WTC11 (cell line): ENCODE results near the gene IGFBP5. TPM values are rescaled to one million over a fixed set of nuclear protein-coding genes. Genes with fewer than 3 reads are reported as not detected.

Experiments
- ATAC-seq: fragments of 200-7000 bp; cut with Tn5 transposase; 2 replicates; pipeline ENCODE4 v1.10.0; 2021; ENCODE audit warnings: mild to moderate bottlenecking, moderate library complexity
- CTCF ChIA-PET: fragments of 300-600 bp; sonication (Branson Sonifier 250); formaldehyde crosslinking; loops from one replicate; lab custom pipeline; 2021; ENCODE audit warnings: antibody characterized with exemption; lab: Charles Lee
- POLR2A ChIA-PET: fragments of 350-600 bp; sonication (Branson Sonifier 250); formaldehyde crosslinking; loops from one replicate; lab custom pipeline; 2021; ENCODE audit warnings: antibody characterized with exemption; lab: Charles Lee
- DNase-seq: peaks from one replicate; pipeline ENCODE4 v3.0.0; 2021; ENCODE audit warnings: low spot score
- H3K27ac Mint-ChIP-seq: 2 replicates; pipeline ENCODE4 v1.8.0; 2021; ENCODE audit warnings: mixed read lengths
- H3K27me3 Mint-ChIP-seq: 2 replicates; pipeline ENCODE4 v1.8.0; 2021; ENCODE audit warnings: low read depth, mild to moderate bottlenecking, moderate library complexity, mixed read lengths
- H3K36me3 Mint-ChIP-seq: 2 replicates; pipeline ENCODE4 v1.8.0; 2021; ENCODE audit warnings: mixed read lengths
- H3K4me1 Mint-ChIP-seq: 2 replicates; pipeline ENCODE4 v1.8.0; 2022; ENCODE audit warnings: mixed read lengths
- H3K4me3 Mint-ChIP-seq: 2 replicates; pipeline ENCODE4 v1.8.0; 2021; ENCODE audit warnings: mild to moderate bottlenecking, moderate library complexity, mixed read lengths
- H3K9me3 Mint-ChIP-seq: 2 replicates; pipeline ENCODE4 v1.8.0; 2021; ENCODE audit warnings: mixed read lengths
- AFF4 ChIP-seq: sonication (generic); formaldehyde crosslinking; IDR thresholded peaks from 2 replicates; pipeline ENCODE4 v1.8.1; 2023; ENCODE audit warnings: mild to moderate bottlenecking, missing genetic modification reagents, borderline replicate concordance
- ATF1 ChIP-seq: sonication (generic); formaldehyde crosslinking; IDR thresholded peaks from 2 replicates; pipeline ENCODE4 v1.8.1; 2023; ENCODE audit warnings: mild to moderate bottlenecking, moderate library complexity, missing genetic modification reagents
- ATF2 ChIP-seq: sonication (generic); formaldehyde crosslinking; IDR thresholded peaks from 2 replicates; pipeline ENCODE4 v1.8.1; 2022; ENCODE audit warnings: low read depth, missing genetic modification reagents, borderline replicate concordance
- CBFB ChIP-seq: sonication (generic); formaldehyde crosslinking; IDR thresholded peaks from 2 replicates; pipeline ENCODE4 v1.8.1; 2022; ENCODE audit warnings: mild to moderate bottlenecking, low read depth, missing genetic modification reagents
- CREB1 ChIP-seq: sonication (generic); formaldehyde crosslinking; IDR thresholded peaks from 2 replicates; pipeline ENCODE4 v1.8.0; 2023; ENCODE audit warnings: mild to moderate bottlenecking, missing genetic modification reagents
- ELF4 ChIP-seq: sonication (generic); formaldehyde crosslinking; IDR thresholded peaks from 2 replicates; pipeline ENCODE4 v1.8.1; 2022; ENCODE audit warnings: low read depth, mild to moderate bottlenecking, moderate library complexity, missing genetic modification reagents
- ESRRA ChIP-seq: sonication (generic); formaldehyde crosslinking; IDR thresholded peaks from 2 replicates; pipeline ENCODE4 v1.8.1; 2022; ENCODE audit warnings: mild to moderate bottlenecking, missing genetic modification reagents, borderline replicate concordance
- FOXJ3 ChIP-seq: sonication (generic); formaldehyde crosslinking; IDR thresholded peaks from 2 replicates; pipeline ENCODE4 v1.9.0; 2021; ENCODE audit warnings: missing genetic modification reagents, mild to moderate bottlenecking, borderline replicate concordance
- FOXP1 ChIP-seq: sonication (generic); formaldehyde crosslinking; IDR thresholded peaks from 2 replicates; pipeline ENCODE4 v1.8.0; 2022; ENCODE audit warnings: missing genetic modification reagents, mild to moderate bottlenecking, moderate library complexity, borderline replicate concordance
- HMGXB4 ChIP-seq: sonication (generic); formaldehyde crosslinking; IDR thresholded peaks from 2 replicates; pipeline ENCODE4 v1.8.1; 2023; ENCODE audit warnings: mild to moderate bottlenecking, moderate library complexity, missing genetic modification reagents
- IRF2 ChIP-seq: sonication (generic); formaldehyde crosslinking; IDR thresholded peaks from 2 replicates; pipeline ENCODE4 v1.8.0; 2022; ENCODE audit warnings: low read depth, missing genetic modification reagents, borderline replicate concordance
- JUN ChIP-seq: sonication (generic); formaldehyde crosslinking; IDR thresholded peaks from 2 replicates; pipeline ENCODE4 v1.8.0; 2023; ENCODE audit warnings: mild to moderate bottlenecking, missing genetic modification reagents
- MAX ChIP-seq: sonication (generic); formaldehyde crosslinking; IDR thresholded peaks from 2 replicates; pipeline ENCODE4 v1.8.0; 2022; ENCODE audit warnings: mild to moderate bottlenecking, missing genetic modification reagents
- MYBL2 ChIP-seq: sonication (generic); formaldehyde crosslinking; IDR thresholded peaks from 2 replicates; pipeline ENCODE4 v1.8.1; 2023; ENCODE audit warnings: mild to moderate bottlenecking, moderate library complexity, missing genetic modification reagents
- NFATC4 ChIP-seq: fragments of 250-450 bp; sonication (Bioruptor Pico); IDR thresholded peaks from 2 replicates; pipeline ENCODE4 v1.9.0; 2021; ENCODE audit warnings: mild to moderate bottlenecking
- NFE2L1 ChIP-seq: sonication (generic); formaldehyde crosslinking; IDR thresholded peaks from 2 replicates; pipeline ENCODE4 v1.8.1; 2023; ENCODE audit warnings: missing genetic modification reagents
- NR2C2 ChIP-seq: sonication (generic); formaldehyde crosslinking; IDR thresholded peaks from 2 replicates; pipeline ENCODE4 v1.8.0; 2022; ENCODE audit warnings: mild to moderate bottlenecking, missing genetic modification reagents
- OVOL2 ChIP-seq: fragments of 250-450 bp; sonication (Bioruptor Pico); IDR thresholded peaks from 2 replicates; pipeline ENCODE4 v1.9.0; 2021; ENCODE audit warnings: mild to moderate bottlenecking, borderline replicate concordance
- PRRX2 ChIP-seq: fragments of 250-450 bp; sonication (Bioruptor Pico); IDR thresholded peaks from 2 replicates; pipeline ENCODE4 v1.8.0; 2021; ENCODE audit warnings: mild to moderate bottlenecking
- RORB ChIP-seq: fragments of 250-450 bp; sonication (Bioruptor Pico); IDR thresholded peaks from 2 replicates; pipeline ENCODE4 v1.9.0; 2021; ENCODE audit warnings: mild to moderate bottlenecking
- SOX15 ChIP-seq: fragments of 250-450 bp; sonication (Bioruptor Pico); IDR thresholded peaks from 2 replicates; pipeline ENCODE4 v1.9.0; 2021; ENCODE audit warnings: mild to moderate bottlenecking
- TEAD1 ChIP-seq: sonication (generic); formaldehyde crosslinking; IDR thresholded peaks from 2 replicates; pipeline ENCODE4 v1.8.0; 2022; ENCODE audit warnings: mild to moderate bottlenecking, missing genetic modification reagents
- ZBTB21 ChIP-seq: sonication (generic); formaldehyde crosslinking; IDR thresholded peaks from 2 replicates; pipeline ENCODE4 v1.8.1; 2023; ENCODE audit warnings: mild to moderate bottlenecking, missing genetic modification reagents, borderline replicate concordance
- ZNF219 ChIP-seq: sonication (generic); formaldehyde crosslinking; IDR thresholded peaks from 2 replicates; pipeline ENCODE4 v1.8.0; 2023; ENCODE audit warnings: missing genetic modification reagents, mild to moderate bottlenecking, borderline replicate concordance
- ZNF423 ChIP-seq: fragments of 250-450 bp; sonication (Bioruptor Pico); IDR thresholded peaks from 2 replicates; pipeline ENCODE4 v2.1.2; 2022; ENCODE audit warnings: mild to moderate bottlenecking, moderate library complexity
- ZNF425 ChIP-seq: fragments of 250-450 bp; sonication (Bioruptor Pico); conservative IDR thresholded peaks from 2 replicates; pipeline ENCODE4 v1.9.0; 2021; ENCODE audit warnings: mild to moderate bottlenecking
- total RNA-seq: library from RNA; stranded (reverse); gene quantifications from 3 replicates; pipeline ENCODE4 v1.2.3, GENCODE V29; 2021
- TF ChIP-seq, protein P1 (sequence below): sonication (generic); formaldehyde crosslinking; IDR thresholded peaks from 2 replicates; pipeline ENCODE4 v1.8.0; 2022; ENCODE audit warnings: mild to moderate bottlenecking, missing genetic modification reagents

IGFBP5 gene
- total RNA-seq, 1 experiment from 2014 or later, result 5.3 TPM

- no peak overlapping the region for H3K4me3 Mint-ChIP-seq
- ATAC-seq (peak; percentile 66), DNase-seq (peak; percentile 89)
- POLR2A ChIA-PET, result interaction anchor here (0.6 kb wide), 1 partner anchor 48 kb away, joined by 3 read pairs; no protein-coding TSS in a partner anchor
- no peak overlapping the region for H3K27ac Mint-ChIP-seq
- no peaks in the 10 kb centered on the region for H3K9me3 Mint-ChIP-seq
- H3K36me3 Mint-ChIP-seq, result peaks cover 16% of the 10 kb centered on the region
- H3K27me3 Mint-ChIP-seq, result no peaks in the 10 kb centered on the region
- CTCF ChIA-PET, result interaction anchor here (0.6 to 9.4 kb wide), 33 partner anchors 9 to 844 kb away, joined by 3 to 244 read pairs (median 4); partner anchors contain the start of gene IGFBP2
- H3K4me1 Mint-ChIP-seq, result peaks cover 42% of the 10 kb centered on the region
- TF ChIP-seq FOXP1 (CRISPR knock-in tag) (no peak), CBFB (CRISPR knock-in tag) (0 out of 2 replicates have a peak, but pooled peaks have one; percentile 22), ATF2 (CRISPR knock-in tag) (no peak), FOXJ3 (CRISPR knock-in tag) (no peak), ZNF219 (CRISPR knock-in tag) (no peak), MYBL2 (CRISPR knock-in tag) (no peak), NR2C2 (CRISPR knock-in tag) (no peak), ZNF423 (CRISPR knock-in tag) (no peak), HMGXB4 (CRISPR knock-in tag) (no peak), ATF1 (CRISPR knock-in tag) (no peak), ELF4 (CRISPR knock-in tag) (no peak), IRF2 (CRISPR knock-in tag) (no peak), ESRRA (CRISPR knock-in tag) (no peak), OVOL2 (CRISPR knock-in tag) (no peak), CREB1 (CRISPR knock-in tag) (peak; percentile 24; the same call in 1 of the 2 replicates), RORB (CRISPR knock-in tag) (no peak), ZNF425 (CRISPR knock-in tag) (no peak), ZBTB21 (CRISPR knock-in tag) (no peak), TEAD1 (CRISPR knock-in tag) (0 out of 2 replicates have a peak, but pooled peaks have one; percentile 45), AFF4 (CRISPR knock-in tag) (no peak), MAX (CRISPR knock-in tag) (peak; percentile 71; the same call in 1 of the 2 replicates), PRRX2 (no peak), NFE2L1 (CRISPR knock-in tag) (0 out of 2 replicates have a peak, but pooled peaks have one; percentile 13), JUN (CRISPR knock-in tag) (no peak), NFATC4 (no peak), SOX15 (CRISPR knock-in tag) (no peak)
- TF ChIP-seq, protein P1, sequence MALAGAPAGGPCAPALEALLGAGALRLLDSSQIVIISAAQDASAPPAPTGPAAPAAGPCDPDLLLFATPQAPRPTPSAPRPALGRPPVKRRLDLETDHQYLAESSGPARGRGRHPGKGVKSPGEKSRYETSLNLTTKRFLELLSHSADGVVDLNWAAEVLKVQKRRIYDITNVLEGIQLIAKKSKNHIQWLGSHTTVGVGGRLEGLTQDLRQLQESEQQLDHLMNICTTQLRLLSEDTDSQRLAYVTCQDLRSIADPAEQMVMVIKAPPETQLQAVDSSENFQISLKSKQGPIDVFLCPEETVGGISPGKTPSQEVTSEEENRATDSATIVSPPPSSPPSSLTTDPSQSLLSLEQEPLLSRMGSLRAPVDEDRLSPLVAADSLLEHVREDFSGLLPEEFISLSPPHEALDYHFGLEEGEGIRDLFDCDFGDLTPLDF (CRISPR knock-in tag), result no peak
Measured at GRCh38 chr2:216666461-216667233, 28.7 kb downstream of the IGFBP5 start.
